ENCODE data around the gene SLC35F6.
A peak's percentile ranks its signal among the peaks of the same experiment; 100 is the strongest.

The SLC35F6 gene

GRCh38 chr2:26770986-26771586 is 7.0 kb downstream of the SLC35F6 start:
- H3K27ac ChIP-seq, result peak overlapping the region; percentile 100
- TF ChIP-seq CTCF (conservative IDR thresholded peaks at IDR 0.05), result peak; percentile 27; the same call in 1 of the 2 replicates

- TF ChIP-seq CTCF (conservative IDR thresholded peaks at IDR 0.05), result no peak
- peak overlapping the region; percentile 100 for H3K27ac ChIP-seq
Measured at GRCh38 chr2:26772064-26773001, 8.2 kb downstream of the SLC35F6 start.

GRCh38 chr2:26776195-26776800 is 12.2 kb downstream of the SLC35F6 start:
- no peak for TF ChIP-seq CTCF (conservative IDR thresholded peaks at IDR 0.05)
- no peak overlapping the region for H3K27ac ChIP-seq

GRCh38 chr2:26778098-26778497 is 14.0 kb downstream of the SLC35F6 start:
- no peak overlapping the region for H3K27ac ChIP-seq
- no peak for TF ChIP-seq CTCF (conservative IDR thresholded peaks at IDR 0.05)

- no peak overlapping the region for H3K27ac ChIP-seq
- no peak for TF ChIP-seq CTCF (conservative IDR thresholded peaks at IDR 0.05)
Measured at GRCh38 chr2:26778507-26778906, 14.4 kb downstream of the SLC35F6 start.

- no peak for TF ChIP-seq CTCF (conservative IDR thresholded peaks at IDR 0.05)
Measured at GRCh38 chr2:26780203-26780760, 16.2 kb downstream of the SLC35F6 start.

More at GRCh38 chr2:26780203-26780760, 16.2 kb downstream of the SLC35F6 start:
- H3K27ac ChIP-seq, result no peak overlapping the region
